ENCODE measurements around the gene RTCA. TPM values are rescaled to one million over a fixed set of nuclear protein-coding genes. Genes with fewer than 3 reads are reported as not detected.

Gene RTCA
- total RNA-seq, 1 experiment from 2014 or later: 26.5 TPM

- ChIA-PET RAD21 (ENCODE audit: low non-redundant PET in 1 of 2, low total read pairs in 2 of 2, uncharacterized antibody in 2 of 2, unreplicated experiment in 2 of 2) (no interaction called here), POLR2A (no interaction called here), CTCF (no interaction called here)
- Histone ChIP-seq H3K36me3 (ENCODE audit: control insufficient read depth in 1 of 2, insufficient read depth in 2 of 2, low read length in 2 of 2) (no peaks in the 10 kb centered on the region), H3K27me3 (ENCODE audit: insufficient read depth, low read length) (no peaks in the 10 kb centered on the region), H3K9me3 (ENCODE audit: control insufficient read depth in 1 of 2, insufficient read depth in 1 of 2, low read depth in 1 of 2, low read length in 2 of 2) (no peaks in the 10 kb centered on the region), H3K9me2 (ENCODE audit: insufficient read depth) (no peaks in the 10 kb centered on the region), H2AFZ (ENCODE audit: low read depth, low read length, poor library complexity, severe bottlenecking) (no peak overlapping the region), H3K9ac (ENCODE audit: low read length) (no peak overlapping the region), H3K27ac (ENCODE audit: low read depth, low read length) (no peak overlapping the region), H4K20me1 (ENCODE audit: insufficient read depth) (no peaks in the 10 kb centered on the region), H3K4me1 (ENCODE audit: control insufficient read depth in 1 of 2, insufficient read depth in 2 of 2, low read length in 2 of 2) (no peaks in the 10 kb centered on the region; a peak in 1 of 4 replicates), H3K4me3 (replicated peaks in 1 of 2; ENCODE audit: low read depth in 1 of 2, low read length in 2 of 2) (no peak overlapping the region), H3K4me2 (ENCODE audit: low read length) (no peak overlapping the region), H3K79me2 (ENCODE audit: insufficient read depth, low read length) (no peaks in the 10 kb centered on the region)
- ATAC-seq (no peak), DNase-seq (ENCODE audit: low read depth, low spot score) (no peak)
- TF ChIP-seq EZH2 (IDR thresholded peaks at IDR 0.05) (no peak), SP1 (IDR thresholded peaks at IDR 0.05; ENCODE audit: low read depth) (no peak), POLR2A (IDR thresholded peaks at IDR 0.05; ENCODE audit: borderline replicate concordance, extremely low read depth, insufficient read depth, insufficient read length) (no peak), EZH2phosphoT487 (IDR thresholded peaks at IDR 0.05; ENCODE audit: borderline replicate concordance) (no peak), FOSL1 (IDR thresholded peaks at IDR 0.05; ENCODE audit: low read depth) (no peak), CEBPB (IDR thresholded peaks at IDR 0.05; ENCODE audit: low read depth) (no peak), SRF (IDR thresholded peaks at IDR 0.05; ENCODE audit: low read depth) (no peak), REST (IDR thresholded peaks at IDR 0.05; ENCODE audit: low read depth) (no peak), ZBTB33 (IDR thresholded peaks at IDR 0.05; ENCODE audit: extremely low read depth, insufficient replicate concordance, low read length) (no peak), EGR1 (IDR thresholded peaks at IDR 0.05; ENCODE audit: low read depth) (no peak)
- BruUV-seq (replicated peaks): no TSS peak
- intact Hi-C loops (cut with micrococcal nuclease): no loop called here
Measured at GRCh38 chr1:100321100-100321493, 55.1 kb downstream of the RTCA start.
